Erythroblast (primary cell): Measurements from ENCODE around the gene PLAGL1.

ENCODE experiments used
- DNase-seq, 2 experiments: peaks; one replicate each; lab custom pipeline; 2025; lab: John Stamatoyannopoulos, UW
- GATA1 ChIP-seq: IDR thresholded peaks from 2 replicates; pipeline ENCODE4 v1.6.1; 2011; ENCODE audit warnings: low read depth, mild to moderate bottlenecking, control low read depth, low read length, moderate library complexity
- POLR2A ChIP-seq: IDR thresholded peaks from 2 replicates; pipeline ENCODE4 v1.6.1; 2011; ENCODE audit warnings: mild to moderate bottlenecking, low read length

The PLAGL1 gene

DNA sequence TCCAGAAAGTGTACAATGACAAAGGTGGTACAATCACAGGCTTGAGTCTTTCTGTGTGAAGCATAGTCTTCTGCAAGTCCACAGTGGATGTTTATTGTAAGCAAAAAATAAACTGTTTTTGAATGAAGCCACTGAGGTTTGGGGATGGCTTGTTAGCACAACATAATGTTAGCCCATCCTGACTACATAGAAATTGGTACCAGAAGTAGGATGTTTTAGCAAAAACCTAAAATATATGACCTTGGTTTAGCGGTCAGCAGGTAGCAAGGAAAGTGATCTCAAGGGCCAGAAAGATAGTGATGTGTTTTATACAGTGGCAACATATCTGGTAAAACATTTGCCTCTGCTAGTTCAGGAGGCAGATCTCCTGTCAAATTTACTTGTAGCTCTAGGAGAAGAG lies 15.8 kb downstream of the PLAGL1 start:
- no peak for DNase-seq
- no peak for TF ChIP-seq GATA1
- TF ChIP-seq POLR2A = no peak

GRCh38 chr6:143986463-143987065 lies 21.5 kb downstream of the PLAGL1 start:
- TF ChIP-seq GATA1 (no peak), POLR2A (no peak)

GRCh38 chr6:143984666-143985065 lies 23.4 kb downstream of the PLAGL1 start:
- DNase-seq = no peak
- TF ChIP-seq POLR2A (no peak), GATA1 (no peak)

More at GRCh38 chr6:143986463-143987065, 21.5 kb downstream of the PLAGL1 start:
- DNase-seq = no peak

- DNase-seq = peak in 1 of 2 experiments; percentile 10
- TF ChIP-seq GATA1 = no peak
- TF ChIP-seq POLR2A = no peak
These were observed 25.1 kb downstream of the PLAGL1 start for GRCh38 chr6:143982968-143983367.

DNA sequence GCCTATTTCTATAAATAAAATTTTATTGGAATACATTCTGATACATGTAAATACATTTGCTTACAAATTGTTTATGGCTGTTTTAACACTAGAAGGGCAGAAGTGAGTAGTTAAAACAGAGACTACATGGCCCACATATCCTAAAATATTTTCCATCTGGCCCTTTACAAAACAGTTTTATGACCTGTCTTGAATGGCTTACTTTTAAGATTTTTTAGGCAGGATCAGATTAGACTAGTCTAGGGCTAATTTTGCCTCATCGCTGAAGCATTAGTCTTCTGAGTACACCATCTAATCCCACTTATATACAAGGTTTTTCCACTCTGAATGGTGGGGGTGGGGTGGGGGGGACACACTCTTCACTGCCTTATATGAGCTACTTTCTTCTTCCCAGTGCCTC lies 27.1 kb downstream of the PLAGL1 start:
- no peak for DNase-seq
- TF ChIP-seq POLR2A = no peak
- no peak for TF ChIP-seq GATA1

GRCh38 chr6:143976806-143977349 lies 31.2 kb downstream of the PLAGL1 start:
- DNase-seq = peak; percentile 23 to 58

DNA sequence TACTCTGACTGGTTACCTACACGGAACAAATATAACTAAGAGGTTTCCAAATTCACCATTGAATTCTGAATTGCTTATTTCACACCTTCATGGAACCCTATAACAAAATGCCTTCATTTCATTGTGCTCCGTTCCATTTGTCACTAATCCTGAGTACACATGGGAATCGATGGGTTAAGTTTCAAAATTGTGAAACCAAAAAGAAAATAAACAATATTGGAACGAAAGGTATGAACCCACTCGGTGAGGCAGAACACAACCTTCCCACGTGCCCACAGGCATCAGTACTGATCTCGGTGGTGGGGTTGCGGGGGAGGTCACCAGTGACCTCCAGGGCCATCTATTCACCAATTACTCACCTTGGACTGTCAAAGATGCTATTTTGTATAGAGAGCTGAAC lies 34.0 kb downstream of the PLAGL1 start:
- DNase-seq = no peak
- no peak for TF ChIP-seq POLR2A

More at GRCh38 chr6:143976806-143977349, 31.2 kb downstream of the PLAGL1 start:
- no peak for TF ChIP-seq POLR2A
- no peak for TF ChIP-seq GATA1

DNA sequence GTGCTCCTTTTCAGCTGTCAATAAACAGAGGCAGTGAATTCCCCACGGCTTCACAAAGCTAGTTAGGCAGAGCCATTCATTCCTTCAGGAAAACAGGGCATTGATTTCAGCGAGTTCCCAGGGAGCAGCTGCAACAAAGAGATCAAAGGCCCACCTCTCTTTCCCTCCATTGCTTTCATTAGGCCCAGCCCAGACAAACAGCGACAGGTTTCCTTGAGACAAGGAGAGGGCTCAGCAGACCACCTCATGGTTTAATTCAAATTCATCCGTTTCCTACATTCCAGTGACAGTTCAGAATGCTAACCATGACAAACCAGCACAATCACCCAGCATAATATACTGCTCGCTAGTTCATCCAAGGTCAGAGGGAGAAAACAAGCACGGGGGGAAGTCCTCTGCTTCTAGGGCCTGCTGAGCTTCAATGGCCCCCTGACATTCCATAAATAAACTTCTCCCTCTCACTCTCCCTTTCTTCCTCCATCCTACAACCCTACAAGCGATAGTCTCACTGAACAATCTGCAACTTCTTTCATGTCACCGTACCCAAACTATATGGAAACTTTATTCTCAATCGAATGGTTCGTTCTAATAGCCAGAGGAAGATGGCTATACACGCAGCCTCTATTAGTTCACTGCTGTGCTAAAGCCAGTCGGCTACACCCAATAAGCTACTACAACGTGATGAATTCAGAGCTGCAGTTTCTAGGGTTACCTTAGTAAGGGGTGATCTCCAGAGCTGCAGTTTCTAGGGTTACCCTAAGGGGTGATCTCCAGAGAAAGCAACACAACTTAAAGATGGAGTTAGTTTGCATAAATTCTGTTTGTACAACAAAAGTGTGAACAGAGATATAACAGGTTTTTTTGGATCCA lies 34.7 kb downstream of the PLAGL1 start:
- DNase-seq = no peak
- no peak for TF ChIP-seq POLR2A
- TF ChIP-seq GATA1 = no peak

DNA sequence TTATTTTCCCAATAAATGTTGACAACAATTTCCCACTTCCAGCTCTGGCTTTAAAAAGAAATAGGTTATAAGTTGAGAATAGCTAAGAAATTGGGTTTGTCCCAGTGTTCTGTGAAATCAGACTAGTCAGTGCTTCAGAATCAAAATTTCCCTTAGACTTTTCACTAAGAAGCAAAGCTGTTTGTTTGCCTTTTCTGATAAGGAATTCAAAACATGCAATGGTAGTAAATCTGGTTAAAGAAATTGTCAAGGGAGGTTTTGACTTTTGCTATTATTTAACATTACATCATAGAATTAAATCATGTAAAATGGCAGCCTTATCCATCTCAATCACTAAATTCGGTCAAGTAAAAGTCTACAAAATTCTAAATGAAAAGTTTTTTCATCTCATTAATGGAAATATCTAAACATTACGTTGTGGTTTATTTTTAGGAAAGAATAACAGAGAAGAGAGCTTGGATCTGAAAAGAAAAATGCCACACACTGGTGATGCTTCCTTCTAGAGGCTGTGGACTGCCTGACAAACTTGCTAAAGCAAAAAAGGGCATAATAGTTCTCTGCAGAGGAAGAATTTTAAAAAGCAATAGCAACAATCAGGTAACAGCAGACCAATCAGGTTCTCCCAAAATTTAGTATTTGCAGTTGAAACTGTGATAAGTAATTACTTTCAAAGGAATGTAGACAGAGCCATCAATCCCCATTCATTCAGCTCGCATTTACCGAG lies 36.4 kb downstream of the PLAGL1 start:
- no peak for DNase-seq
- TF ChIP-seq GATA1 = no peak
- no peak for TF ChIP-seq POLR2A

DNA sequence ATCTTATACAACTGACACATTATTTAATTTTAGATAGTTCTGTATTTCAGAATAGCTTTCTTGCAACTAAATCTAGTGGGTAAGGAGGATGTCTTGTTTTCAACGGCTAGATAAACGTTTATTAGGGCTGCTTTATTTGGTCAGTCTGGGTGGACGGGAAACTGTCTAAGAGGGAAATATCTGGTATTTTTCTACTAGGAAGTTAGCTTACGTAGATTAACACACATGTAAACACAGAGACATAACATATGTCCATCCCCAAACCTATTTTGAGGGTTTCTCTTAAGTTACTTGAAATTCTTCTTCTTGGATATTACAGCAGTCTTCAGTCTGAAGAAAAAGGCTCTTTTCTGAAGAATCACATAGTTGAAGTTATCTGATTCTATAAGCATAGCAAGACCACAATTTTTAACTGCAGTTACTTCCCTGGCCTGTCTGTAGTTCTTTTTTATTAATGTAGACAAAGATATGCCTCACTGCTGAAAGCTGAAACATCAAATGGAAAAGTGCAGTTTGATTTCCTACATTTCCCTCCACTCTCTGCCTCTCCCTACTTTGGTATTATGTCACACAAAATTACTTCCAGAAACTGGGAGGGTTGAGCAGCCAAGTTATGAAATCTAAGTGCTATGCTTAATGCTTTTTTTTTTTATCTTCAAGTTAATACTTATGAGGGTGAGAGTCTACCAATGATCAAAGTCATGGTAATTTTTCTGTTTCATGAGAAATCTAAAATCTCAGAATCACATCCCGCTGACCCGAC lies 37.4 kb downstream of the PLAGL1 start:
- no peak for TF ChIP-seq POLR2A
- no peak for TF ChIP-seq GATA1
- no peak for DNase-seq

GRCh38 chr6:143969077-143969476 lies 39.0 kb downstream of the PLAGL1 start:
- TF ChIP-seq POLR2A (no peak), GATA1 (no peak)
- DNase-seq = peak in 1 of 2 experiments; percentile 23

DNA sequence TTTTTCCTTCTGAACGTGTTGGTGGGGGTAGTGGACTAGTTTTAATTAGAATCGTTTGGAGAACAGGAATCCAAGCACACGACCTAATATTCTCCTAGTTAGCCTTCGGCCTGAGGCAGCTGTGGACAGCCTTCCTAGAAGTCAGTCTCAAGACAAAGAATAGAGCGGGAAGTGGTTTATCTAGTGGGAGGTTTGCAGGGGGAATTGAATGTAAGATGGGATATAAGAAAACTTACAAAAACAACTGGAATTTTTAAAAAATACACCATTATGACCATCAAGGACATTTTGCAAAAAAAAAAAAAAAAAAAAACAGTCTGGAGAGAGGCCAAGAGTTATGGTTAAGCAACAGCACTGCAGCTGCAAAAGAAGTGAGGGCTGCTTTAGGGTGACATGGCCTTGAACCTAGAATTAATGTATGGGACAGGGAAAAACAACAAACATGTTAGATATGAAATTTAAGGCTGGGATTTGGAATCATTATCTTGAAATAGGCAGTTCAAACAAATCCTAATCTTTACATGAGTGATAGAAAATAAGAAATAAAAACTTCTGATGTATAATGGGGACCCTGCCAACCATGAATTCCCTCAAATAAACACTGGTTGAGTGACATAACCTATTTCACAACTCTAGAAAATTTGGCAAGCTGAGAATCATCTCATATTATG lies 40.2 kb downstream of the PLAGL1 start:
- no peak for DNase-seq
- TF ChIP-seq POLR2A (no peak), GATA1 (no peak)
